SHP77 (cell line): Measurements from ENCODE around the gene ELMO3.

ENCODE experiments used
- DNase-seq, 2 experiments: peaks; one replicate each; lab custom pipeline; 2025; lab: John Stamatoyannopoulos, UW

Gene ELMO3

DNA sequence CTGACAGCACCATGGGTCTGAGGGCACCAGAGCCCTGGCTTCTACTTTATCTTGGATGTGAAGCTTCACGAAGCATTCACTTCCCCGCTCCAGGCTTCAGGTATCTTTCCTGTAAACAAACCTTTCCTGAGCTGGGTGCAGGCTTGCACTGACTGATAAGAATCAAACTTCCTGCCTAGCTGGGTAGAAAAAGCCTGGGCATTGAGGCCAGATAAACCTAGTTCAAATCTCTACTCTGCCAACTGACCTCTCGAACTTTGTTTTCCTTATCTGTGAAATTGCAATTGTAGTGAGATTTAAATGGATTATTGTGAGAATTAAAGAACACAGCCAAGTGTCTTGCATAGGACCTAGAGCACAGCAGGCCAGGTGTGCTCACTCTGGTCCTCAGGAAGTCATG, 25.1 kb downstream of the ELMO3 start:
- DNase-seq = no peak

DNA sequence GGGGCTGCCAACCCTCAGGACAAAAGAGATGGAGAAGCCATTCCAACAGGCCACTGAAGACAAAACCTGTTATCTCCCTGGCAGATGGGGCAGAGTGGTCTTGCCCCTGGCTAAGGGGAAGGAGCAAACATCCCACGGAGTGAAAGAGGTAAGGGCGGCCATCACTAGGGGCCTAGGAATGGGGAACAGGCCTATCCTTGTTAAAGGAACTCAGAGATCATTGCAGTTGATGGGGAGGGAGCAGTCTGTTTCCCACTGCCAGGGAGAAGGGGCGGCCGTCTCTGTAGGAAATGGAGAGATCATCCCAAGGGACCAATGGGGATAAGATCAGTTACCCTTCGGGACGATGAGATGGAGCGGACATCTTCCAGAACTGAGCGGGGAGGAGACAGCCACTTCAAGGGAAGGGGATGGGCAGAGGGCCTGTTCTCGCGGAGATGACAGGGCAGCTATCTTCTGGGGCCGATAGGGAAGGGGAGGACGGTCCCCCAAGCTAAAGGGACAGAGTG, 27.4 kb downstream of the ELMO3 start:
- DNase-seq = no peak

DNA sequence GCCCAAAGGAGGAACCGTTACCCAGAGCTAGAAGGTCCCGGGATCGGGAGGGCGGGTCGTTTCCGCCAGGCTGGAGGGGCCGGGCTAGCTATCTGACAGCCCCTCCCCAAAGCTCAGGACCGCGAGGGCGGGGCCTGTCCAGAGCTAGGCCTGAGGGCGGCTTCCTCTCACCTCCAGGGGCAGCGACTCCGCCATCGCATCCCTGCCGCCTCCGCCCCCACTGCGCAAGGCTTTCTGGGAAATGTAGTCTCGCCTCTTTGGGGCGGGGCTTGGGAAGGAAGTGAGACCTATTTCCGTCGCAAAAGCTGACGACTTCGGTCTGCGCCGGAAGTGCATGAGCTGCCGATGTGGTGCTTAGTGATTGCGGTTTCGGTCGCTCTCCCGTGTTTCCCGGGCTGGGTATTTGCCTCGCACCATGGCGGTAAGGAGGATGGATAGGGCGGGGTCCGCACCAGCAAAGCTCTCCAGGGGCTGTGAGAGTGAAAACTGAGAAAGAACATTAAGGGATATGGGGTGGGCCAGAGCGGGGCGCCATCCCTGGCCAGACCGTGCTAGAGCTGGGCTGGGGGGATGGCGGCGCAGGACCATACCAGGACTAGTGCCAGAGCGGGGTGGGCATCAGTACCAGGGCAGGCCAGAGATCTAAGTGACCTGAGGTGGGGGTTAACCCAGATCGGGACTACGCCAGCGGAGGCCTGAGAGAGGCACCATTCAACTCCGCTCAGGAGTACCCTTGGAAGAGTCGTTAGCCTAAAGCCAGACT, 28.1 kb downstream of the ELMO3 start, which contains the start of gene TMEM208:
TMEM208 (plus strand) TSS at position 327 of the 763 bp plus-strand sequence; CDS start at position 416, 89 bp downstream.
- peak; percentile 96 for DNase-seq

DNA sequence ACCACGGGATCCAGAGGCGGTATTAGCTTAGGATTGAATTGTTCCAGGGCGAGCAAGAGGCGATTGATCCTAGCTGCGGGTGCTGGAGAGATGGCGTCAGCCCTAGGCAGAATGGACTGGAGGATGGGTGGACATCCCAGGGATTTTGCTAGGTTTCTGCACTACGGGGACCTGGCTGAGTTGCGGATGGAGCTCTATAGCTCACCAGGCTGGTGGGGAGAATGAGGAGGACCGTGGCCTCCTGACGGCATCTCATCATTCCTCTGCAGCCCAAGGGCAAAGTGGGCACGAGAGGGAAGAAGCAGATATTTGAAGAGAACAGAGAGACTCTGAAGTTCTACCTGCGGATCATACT, 28.6 kb downstream of the ELMO3 start:
- DNase-seq = no peak

DNA sequence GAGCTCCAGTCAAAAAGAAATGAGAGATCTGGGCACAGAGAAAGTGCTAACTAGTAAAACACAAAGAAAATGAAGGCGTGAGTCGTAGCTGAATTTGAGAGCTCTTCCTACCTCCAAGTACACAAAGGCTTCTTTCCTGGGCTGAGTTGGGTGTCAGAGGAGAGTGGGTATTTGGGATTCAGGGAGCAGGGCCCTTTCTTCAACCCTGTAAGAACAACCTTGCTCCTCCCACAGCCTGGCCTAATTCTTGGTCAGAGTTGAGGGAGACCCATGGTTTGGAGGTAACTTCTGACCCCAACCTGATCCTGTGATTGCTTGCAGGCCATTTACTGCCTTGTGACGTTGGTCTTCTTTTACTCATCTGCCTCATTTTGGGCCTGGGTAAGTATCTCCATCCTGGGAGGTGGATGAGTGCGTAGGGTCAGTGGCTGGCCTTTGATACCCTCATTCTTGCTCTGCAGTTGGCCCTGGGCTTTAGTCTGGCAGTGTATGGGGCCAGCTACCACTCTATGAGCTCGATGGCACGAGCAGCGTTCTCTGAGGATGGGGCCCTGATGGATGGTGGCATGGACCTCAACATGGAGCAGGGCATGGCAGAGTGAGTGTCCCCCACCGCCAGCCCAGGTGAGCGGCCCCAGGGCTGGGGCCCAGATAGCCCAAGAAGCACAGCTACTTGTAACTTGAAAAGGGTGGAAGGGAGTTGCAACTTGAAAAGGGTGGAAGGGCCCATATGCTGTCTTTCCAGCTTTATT, 29.3 kb downstream of the ELMO3 start:
- DNase-seq = no peak

DNA sequence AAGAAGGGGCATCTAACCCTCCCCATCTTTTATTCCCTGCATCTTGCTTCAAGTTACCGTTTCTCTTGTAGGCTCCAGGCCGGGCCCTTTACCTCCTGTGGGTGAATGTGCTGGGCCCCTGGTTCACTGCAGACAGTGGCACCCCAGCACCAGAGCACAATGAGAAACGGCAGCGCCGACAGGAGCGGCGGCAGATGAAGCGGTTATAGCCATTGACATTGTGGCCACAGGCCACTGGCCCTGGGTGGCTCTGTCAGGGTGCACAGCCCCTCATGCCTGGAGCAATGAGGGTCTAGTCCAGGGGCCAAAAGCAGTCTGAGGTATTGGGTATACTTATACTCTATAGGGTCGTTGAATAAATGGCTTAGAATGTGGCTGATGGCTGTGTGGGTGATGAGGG, 30.0 kb downstream of the ELMO3 start:
- no peak for DNase-seq

DNA sequence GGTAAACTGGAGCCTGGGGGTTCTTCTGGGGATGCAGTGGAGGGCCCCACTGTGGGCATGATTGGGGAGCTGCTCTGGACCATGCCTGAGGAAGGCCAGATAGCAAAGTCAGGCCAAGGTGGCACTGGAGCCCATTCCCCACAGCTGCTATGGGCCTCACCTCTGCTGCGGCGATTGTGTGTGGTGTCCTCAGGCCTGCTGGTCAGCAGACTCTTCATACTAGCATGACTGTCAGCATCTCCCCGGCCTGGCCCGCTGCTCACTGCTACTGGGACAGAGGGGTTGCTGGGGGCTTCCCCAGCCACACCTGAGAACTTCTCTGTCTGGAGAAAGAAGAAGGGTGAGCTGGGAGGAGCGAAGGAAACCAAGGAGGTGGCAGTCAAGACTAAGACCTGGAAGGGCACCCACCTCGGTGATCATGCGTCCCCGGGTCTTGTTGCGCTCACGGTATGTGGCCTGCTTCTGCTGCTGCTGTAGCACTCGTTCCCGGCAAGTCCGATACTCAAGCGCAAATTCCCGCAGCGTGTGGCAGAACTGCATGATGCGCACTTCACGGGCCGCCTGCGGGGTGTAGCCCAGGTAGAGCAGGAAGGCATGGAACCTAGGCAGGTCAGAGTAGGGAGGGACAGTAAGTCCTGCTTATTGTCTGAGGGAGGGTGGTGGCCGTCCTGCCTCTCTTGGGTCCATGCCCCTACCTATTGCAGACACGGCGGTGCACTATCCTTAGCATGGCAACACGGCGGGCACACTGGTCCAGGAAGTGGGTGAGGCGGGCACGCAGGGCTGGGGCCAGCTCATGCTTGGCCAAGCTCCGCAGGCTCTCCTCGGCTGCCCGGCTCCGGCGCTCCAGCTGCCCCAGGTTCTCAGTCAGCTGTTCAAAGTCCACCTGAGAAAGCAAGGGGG, 31.2 kb downstream of the ELMO3 start:
- no peak for DNase-seq

DNA sequence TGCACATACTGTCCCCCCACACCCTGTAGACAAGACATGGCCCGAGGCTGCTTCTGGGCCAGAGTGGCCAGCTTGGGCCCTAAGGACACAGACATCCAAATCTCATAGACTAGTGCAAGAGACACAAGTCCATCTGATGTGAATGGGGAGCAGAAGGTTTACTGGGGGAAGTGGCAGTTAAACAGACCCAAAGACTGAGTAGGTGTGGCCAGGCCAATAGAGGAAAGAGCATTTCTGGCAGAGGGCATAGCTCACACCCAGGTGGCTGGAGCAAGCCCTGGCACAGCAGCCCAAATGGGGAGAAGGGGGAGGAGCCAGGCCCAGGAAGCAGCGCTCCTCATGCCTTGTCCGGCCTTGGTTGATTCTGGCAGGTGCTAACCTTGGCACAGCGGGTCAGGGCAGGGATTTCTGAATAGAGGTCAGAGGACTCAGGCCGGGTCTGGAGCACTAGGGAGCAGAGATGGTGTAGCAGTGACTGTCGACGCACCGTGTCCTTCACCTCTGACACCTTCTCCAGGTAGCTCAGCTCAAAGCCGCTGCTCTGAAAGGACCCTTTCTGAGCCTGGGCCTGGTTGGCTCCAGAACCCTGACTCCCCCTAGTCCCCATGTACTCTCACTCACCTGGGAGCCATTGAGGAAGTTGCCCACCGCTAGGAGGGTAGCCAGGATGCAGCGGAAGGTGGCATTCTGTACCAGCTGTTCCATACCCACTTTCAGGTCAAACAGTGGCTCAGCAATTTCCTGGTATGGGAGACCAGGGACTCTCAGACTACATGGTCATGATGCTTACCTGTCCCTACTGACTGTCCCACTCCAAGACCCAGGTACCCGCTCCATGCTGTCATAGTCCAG, 32.1 kb downstream of the ELMO3 start:
- no peak for DNase-seq

DNA sequence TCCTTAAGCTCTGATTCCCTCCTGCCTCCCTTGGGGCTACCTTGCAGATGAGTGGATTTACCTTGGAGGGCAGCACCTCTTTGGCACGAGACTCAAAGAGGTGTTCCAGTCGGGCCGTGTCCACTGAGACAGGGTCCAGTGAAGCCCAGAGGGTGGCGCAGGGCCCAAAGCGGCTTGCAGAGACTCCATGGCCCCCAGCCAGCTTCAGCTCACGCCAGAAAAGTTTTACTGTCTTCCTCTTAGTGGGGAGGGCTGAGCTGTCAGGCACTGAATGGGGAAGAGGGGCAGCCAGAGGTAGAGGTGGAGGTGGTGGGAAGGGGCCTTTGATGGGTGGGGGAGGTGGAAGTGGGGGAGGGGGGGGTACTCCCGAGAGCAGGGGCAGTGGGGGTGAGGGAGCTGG, 34.7 kb downstream of the ELMO3 start:
- DNase-seq = no peak

DNA sequence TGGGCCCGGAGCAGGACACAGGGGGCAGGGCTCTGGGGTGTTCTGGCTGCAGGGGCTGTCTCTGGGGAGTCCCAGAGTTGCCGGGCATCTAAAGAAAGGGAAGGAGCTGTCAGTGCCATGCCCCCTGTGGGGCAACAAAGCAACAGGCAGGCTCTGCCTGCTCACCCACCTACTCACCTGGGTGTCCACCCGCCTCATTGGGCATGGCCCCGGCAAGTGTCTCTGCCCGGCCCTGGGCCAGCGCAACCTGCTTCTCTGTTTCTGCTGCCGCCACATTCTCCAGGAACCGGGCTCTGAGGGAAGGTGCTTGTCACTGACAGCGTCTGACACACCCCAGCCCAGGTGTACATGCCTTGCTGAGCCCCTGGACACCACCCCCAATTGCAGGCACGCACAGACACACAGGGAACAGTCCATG, 35.3 kb downstream of the ELMO3 start:
- no peak for DNase-seq

DNA sequence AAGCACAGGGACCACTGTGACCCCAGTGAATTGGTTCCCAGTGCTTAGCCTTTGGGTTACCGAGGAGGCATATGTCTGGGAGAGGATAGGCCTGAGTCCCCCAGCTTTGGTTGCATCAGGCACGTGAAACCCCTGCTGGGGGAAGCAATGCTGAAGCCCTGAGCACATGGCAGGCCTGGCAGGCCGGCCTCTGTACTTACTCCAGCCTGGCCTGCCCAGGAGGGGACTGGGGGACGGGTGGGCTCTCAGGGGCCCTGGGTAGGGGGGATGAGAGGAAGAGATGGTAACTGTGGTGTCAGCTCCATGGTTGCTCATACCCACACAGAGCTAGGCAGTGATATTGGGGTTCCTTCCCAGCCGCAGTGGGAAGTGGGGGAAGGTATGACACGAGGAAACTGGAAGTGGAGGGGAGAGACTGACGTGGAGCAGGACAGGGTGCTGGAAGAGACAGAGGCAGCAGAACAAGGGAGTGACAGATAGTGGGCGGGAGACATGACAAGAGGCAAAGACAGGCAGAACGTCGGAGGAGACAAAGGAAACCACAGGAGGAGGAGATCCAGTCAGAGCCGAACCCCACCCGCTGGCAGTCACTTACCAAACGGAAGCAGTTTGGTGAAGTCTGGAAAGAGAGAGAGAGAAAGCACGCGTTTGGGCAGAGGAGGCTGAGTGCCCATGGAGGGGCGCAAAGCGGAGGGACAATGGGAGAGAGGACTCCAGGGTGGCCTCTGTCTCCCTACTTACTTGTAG, 37.1 kb downstream of the ELMO3 start:
- no peak for DNase-seq

DNA sequence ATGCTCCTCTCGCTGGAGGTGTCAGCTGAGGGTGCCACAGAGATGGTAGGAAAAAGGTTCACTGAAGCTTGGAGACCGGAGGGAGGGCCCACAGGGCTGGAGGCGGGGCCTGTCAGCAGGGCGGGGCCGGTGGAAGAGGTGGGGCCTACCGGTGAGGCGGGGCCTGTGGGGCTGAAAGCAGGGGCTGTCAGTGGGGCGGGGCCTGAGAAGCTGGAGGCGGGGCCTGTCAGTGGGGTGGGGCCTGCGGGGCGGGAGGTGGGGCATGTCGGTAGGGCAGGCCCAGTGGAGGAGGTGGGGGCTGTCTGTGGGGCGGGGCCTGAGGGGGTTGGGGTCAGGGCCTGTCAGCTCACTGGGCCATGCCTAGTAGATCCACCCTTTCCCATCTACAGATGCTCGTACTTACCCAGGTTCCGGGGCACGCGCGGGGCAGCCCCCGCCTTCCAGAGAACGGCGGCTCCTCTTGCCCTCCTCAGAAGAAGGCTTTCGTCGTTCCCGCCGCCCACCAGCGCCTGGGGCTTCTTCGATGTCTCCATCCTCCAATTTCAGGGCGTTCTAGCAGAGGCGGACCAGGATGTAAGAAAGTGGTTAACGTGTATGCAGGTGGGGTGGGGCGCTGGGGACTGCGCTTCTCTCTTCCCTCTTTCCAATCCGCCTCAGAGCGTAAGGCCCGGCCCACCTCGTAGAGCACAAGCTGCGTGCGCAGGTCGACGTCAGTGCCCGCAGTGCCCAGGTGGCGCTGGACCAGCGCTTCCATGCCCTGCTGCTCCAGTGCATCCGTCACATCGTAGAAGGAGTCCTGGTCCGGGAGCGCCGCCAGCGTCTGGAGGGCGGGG, 37.8 kb downstream of the ELMO3 start:
- DNase-seq = no peak

DNA sequence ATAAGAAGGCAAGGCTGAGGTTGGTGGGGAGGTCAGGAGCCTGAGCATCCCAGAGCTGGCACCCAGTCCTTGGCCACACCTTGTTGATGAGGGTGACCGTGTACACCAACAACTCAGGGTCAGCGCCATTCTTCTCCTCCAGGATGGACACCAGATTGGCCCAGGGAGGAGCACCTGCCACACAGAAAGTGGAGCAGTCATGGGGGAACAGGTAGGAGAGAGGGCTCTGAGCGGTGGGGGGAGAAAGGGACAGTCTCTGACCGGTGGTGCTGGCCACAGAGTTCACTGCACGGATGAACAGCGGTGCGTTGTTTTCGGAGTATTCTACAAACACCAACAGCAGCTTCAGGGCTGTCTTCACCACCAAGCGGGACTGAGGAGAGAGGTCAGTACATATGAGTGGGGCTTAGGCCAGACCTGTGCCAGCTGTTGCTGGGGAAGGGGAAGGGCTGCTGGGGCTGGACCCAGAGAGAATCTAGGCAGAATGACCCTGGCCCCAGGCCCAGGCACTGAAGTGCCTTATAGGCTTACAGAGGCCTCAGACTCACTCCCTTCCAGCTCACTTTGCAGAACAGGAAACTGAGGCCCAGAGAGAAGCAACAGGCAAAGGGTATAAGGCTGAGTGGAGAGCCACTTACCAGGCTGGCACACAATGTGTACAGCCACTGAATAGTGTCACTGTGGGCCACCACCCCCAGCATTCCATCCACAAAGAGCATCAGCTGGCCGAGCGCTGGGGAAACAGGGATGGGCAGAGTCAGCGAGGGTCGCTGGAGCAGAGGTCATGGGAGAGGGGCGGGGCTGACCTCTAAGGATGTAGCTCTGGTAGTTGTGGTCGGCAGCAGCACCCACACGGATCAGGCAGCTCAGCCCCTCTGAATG, 38.7 kb downstream of the ELMO3 start:
- no peak for DNase-seq

DNA sequence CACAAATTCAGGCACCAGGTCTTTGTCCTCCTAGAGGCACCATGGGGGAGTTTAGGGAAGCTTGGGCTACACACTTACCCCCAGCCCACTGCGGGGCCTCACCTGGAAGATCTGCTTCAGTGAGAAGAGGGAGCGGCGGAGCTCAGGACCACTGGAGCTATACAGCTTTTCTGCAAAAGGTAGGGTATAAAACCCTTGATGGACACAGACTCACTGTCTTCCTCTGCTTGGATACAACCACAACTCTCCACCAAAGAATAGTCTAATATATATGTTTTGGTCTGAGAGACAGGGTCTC, 39.3 kb downstream of the ELMO3 start:
- no peak for DNase-seq

DNA sequence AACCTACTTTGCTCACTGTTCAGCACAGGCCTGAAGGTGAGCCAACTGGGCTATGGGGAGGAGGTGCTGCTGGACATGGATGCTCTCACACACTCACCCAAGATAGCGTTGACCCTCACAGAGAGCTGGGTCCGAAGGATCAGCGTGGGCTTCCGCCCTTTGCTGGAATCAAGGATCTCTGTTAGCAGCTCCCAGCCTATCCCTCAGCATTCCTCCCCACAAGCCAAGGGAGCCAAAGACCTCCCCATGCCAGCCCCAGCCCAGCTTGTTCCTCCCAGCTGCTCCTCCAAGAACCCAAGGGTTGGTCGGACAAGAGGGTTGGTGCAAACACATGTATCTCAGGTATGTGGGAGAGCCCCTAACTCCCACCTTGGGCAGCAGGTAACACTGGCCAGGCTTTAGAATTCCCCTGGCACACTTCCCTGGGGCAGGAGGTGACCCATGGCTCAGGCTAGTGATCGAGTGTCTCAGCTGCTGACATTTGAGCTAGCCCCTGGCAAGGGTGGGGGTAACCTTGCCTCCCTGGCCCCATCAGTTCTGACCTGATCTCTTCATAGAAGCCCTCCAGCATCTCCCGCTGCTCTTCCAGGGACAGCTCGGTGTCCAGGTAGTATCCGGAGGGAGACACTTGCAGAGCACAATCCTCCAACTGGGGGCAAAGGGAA, 40.0 kb downstream of the ELMO3 start:
- DNase-seq = no peak

DNA sequence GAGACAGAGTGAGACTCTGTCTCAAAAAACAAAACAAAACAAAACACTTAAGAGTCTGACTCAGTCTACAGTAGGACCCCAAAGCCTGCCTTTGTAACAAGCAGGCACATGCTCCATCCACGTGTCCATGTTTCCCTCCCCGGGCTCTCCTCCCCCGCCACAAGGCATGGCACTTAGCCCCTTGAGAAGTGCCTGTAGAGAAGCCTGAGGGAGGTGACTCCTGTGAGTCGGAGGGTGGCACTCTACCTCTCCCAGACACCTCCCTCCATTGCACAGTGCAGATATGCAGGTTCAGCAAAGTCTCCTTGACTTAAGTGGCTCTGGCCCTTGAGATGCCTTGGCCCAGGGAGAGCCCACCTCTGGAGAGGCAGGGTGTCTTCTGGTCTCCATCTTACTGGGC, 41.6 kb downstream of the ELMO3 start:
- no peak for DNase-seq

DNA sequence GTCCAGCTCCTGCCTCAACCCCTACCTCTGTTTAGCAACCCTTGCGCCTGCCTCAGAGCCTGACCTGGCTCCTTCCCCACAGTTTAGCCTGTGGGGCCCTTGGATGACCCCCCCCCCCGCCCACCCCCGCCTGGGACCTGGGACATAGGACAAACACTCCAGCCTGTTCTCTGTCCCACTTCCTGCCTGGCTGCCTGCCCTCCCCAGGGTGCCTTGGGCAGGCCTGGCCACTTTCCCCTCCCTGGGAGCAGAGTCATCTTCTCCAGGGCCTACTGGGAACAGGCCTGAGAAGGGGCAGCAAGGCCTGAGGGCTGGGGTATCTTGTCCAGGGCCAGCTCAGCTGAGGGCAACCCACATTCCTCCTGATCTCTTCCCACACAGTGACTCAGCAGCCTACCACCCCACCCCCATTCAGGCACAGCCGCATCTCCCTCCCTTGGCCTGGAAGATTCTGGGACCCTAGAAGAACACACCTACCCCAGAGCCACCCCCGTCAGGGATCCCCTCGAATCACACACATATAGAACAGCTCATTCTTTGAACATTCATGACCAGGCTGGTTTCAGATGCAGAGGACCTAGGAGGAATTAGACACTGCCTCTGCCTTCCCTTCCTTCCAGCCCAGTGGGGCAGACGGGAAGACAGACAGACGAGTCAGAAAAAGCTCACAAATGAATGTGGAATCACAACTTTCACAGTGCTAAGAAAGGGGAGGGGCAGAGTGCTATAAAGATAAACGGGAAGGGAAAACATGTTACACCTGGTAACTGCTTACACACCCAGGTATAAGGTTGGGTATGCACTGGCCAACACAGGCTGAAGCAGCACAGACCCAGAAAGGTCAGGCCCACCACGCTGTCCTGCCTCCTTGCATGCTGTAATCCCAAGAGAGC, 42.3 kb downstream of the ELMO3 start:
- no peak for DNase-seq
